ELF-1 (cell line): ENCODE data around the gene IL16.

Source experiments
- DNase-seq: peaks from one replicate; pipeline ENCODE4 v3.0.0-alpha.2; 2016; ENCODE audit warnings: low read depth, low spot score

IL16 gene

DNA sequence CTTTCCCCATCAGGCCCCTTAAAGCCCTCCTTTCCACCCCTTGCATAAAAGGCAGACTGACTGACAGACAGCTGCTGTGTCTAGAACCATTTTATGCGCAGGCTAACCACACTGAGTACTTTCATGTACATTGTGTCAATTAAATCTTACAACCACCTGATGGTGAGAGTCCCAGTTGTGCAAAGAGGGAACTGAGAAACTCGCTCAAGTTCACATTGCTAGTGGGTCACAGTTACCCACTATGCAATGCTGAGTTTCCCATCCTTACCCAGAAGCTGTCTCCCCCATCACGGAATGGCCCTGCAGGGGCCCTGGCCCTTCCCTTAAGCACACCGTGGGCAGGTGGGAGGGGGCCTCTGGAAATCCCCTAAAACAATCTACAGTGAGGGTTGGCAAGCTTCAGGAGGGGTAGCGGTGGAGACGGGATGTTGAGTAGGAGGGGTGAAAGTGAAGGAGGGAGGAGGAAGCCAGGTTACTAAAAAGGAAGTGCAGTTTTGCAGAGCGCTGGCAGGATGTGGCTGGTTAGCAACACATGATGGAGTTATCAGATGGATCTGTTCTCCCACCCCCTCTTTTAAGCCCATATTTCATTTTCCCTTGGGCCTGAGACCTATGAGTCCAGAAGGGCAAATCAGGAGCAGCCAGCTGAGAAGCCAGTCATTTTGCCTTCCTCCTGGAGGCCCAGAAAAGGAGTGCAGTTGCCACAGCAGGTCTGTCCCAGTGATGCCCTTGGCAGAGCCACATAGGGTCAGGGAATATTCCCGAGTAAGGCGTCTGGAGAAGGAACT is 97.2 kb downstream of the IL16 start:
- no peak for DNase-seq

- no peak for DNase-seq
Observed at GRCh38 chr15:81294516-81294880, 97.8 kb downstream of the IL16 start.

DNA sequence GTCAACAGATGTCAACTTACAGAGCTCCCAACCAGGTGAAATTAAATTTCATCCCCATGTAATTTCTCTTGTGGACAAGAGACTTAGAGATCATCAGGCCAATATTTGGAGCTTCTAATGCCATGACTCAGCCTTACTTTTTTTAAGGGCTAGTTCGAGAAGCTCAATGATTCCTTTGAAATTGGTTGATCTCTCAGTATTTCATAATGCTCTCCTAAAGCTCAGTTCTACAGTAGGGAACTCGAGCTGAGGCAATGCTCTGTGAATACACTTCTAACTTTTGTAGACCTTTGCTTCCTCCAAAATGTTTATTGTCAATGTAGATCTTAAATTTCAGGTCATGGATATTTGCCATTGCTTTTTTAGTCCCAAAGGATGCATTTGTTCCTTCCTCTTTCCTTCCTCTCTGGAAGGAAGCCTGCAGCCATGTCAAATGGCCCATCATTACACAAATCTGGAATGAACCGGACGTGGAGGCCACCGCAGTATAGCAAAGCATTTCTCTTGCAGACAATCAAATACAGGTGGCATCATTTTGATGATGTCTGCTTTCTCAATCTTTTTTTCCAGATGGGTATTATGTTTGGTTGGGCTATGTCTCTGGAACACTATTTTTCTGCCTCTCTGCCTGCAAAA is 98.9 kb downstream of the IL16 start:
- no peak for DNase-seq

DNA sequence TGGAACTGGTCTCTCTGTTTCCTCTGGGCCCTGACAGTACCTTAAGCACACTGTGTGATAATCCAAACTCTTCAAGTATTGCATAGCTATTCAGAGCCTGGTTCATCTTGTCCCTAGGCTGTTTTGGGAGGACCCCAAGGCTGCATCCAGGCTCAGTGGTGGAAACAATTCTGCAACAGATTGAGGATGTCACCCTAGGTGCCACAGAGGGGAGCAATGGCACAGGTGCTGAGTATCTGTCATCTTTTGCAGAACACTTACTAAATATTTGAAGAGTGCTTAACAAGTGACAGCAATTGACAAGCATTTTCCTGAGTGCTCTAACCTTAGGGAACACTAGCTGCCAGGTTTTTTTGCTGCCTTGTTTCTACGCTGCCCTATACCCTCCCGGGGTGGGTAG is 99.5 kb downstream of the IL16 start:
- no peak for DNase-seq

GRCh38 chr15:81296673-81297072 is 100.0 kb downstream of the IL16 start:
- DNase-seq, result no peak

GRCh38 chr15:81297147-81297572 is 100.5 kb downstream of the IL16 start:
- no peak for DNase-seq

GRCh38 chr15:81297603-81298575 is 101.2 kb downstream of the IL16 start:
- no peak for DNase-seq

DNA sequence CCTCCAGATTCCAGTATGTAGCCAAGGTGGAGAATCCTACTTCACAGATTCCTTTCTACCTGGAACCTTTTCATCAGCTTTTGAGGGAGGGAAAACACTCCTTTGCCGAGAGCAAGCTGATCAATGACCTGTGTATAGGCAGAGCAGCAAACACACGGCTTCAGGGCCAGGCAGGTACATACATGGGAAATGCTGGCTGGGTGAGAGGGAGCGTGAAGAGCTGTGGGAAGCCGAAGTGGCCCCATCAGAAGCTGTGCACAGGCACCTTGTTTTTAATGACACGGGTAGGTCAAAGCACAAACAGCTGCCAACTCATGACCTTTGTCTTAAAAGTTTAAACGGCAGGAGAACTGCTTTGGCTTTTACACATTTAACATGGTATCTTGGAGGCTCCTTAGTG is 101.9 kb downstream of the IL16 start:
- no peak for DNase-seq

DNA sequence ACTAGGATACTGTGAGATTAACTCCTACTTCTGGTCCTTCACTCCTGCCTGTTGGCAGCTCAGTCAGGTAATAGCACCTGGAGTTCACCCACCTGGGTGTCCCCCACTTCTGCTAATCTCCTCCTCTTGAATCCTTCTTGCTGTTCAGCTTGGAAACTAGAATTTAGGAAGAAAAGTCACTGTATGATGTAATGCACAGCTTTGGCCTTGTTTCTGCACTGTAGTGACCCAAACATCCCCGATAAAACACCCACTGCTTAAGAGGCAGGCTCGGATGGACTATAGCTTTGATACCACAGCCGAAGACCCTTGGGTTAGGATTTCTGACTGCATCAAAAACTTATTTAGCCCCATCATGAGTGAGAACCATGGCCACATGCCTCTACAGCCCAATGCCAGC is 102.5 kb downstream of the IL16 start:
- DNase-seq, result no peak

- no peak for DNase-seq
Observed at GRCh38 chr15:81299630-81300273, 103.1 kb downstream of the IL16 start.

DNA sequence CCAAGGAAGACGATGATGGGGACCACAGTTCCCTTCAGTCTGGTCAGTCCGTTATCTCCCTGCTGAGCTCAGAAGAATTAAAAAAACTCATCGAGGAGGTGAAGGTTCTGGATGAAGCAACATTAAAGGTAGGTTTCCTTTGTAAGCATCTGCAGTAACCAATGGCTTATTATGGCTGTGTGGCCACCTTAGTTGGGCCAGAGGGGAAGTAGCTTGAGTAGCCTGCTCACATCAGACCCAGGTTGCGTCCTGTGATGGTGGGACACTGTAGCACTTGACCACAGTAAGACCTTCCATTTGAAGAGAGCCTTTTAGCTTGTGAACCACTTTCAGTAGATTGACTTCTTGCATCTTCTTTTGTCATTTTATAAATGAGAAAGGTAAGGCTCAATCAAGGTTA is 104.7 kb downstream of the IL16 start:
- DNase-seq, result no peak

- DNase-seq, result no peak
Observed at GRCh38 chr15:81301815-81302399, 105.2 kb downstream of the IL16 start.

GRCh38 chr15:81302701-81303109 is 106.0 kb downstream of the IL16 start:
- DNase-seq, result no peak

DNA sequence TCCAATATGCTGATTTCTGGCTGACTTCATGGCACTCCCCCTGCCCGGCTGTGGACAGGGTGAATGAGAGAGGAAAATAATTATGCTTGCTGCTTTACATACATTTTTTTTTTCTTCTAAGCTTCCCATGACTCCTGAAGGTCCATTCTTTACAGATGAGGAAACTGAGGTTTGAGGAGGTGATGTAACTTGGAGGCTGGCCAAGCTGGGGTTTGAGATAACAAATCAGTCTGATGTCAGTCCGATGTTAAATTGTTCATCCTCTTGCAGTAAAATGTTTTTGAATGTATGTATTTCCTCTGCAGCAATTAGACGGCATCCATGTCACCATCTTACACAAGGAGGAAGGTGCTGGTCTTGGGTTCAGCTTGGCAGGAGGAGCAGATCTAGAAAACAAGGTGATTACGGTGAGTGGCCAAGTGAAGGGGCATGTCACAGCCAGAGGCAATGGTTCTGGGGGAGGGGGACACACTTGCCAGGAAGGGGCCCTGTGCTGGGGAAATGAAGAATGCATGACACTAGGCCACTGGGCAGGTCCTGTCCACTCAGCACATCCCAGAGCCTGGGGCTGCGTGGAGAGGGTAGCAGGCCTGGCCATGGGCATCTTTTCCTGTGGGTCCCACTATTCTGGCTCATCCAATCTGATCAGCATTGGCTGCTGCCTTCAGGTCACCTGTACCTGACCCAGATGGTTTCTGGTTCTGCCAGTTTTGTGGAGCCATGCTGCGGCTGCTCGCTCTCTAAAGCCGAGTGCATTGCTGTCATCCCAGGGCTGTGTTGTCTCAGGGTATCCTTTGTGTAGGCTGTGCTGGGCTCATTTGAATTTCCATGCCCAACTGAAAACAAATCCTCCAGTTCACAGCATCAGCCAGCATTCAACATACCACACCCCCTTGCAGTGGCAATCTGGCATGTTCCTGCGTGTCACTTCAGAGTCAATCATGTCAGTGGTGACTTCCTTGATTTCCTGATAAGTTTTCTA is 106.9 kb downstream of the IL16 start:
- DNase-seq, result peak; percentile 83

DNA sequence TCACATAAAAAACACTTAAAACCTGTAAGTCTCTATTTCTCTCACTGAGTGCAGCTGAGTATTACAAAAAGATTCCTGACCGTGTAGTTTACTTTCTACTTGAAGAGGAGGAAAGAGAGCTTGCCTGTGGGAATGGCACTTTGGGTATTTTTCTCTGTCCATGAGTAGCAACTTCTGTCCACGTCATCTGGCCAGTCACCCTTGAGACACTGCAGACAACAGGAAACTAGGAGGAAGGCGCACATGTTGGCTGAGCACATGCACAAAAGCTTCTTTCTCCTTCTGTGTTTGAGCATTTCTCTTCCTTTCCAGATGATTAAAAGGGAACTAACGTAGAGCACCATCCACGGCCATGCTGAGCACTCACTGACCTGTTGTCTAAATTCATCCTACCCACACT is 107.5 kb downstream of the IL16 start:
- peak; percentile 14 for DNase-seq

DNA sequence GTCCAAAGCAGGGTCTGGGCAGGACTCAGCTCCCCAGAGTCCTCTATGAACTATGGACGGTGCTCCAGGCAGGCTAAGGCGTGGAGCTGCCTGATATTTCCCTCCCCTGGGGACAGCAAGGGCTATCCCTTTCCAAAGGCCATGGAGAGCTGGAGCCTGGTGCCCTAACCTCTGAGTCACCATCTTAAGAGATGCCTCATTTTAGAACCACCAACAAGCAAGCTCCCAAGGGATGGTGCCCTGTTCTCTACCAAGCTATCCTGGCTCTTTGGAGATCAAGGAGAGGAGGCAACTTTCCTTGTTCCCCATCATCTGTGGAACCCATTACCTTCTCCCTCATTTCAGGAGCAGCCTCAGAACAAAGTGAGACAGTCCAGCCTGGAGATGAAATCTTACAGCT is 111.6 kb downstream of the IL16 start:
- DNase-seq, result no peak

DNA sequence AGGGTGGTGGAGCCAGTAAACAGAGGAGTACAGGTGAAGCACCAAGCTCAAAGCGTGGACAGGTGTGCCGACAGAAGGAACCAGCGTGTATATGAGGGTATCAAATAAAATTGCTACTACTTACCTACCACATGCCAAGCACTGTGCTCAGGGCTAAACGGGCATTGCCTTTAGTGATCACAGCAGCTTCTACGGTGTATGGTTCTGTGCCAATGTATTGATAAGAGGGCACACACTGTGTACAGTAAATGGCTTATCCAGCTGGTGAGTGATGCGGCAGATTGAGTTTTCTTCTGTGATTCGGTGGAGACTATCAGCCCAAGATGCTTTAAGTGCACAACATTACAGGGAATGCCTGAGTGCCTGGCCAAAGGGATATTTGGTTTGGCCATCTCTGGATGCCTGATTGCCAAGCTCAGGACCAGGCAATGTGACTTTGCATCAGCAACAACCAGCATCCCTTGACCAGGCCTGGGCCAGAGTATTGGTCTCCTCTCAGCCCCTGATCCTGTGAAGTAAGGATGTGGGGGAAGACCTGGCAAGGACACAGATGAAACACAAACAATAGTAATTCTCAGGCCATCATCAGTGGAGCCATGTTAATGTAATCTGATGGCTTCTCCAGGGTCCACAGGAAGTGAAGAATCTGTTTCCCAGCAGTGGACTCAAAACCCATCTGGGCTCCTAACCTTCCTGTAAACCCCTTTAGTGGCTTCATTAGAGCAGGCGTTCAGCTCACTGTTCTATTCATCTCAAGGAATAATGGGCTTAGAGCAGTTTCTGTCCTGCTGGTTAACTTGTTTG is 113.2 kb downstream of the IL16 start:
- no peak for DNase-seq

DNA sequence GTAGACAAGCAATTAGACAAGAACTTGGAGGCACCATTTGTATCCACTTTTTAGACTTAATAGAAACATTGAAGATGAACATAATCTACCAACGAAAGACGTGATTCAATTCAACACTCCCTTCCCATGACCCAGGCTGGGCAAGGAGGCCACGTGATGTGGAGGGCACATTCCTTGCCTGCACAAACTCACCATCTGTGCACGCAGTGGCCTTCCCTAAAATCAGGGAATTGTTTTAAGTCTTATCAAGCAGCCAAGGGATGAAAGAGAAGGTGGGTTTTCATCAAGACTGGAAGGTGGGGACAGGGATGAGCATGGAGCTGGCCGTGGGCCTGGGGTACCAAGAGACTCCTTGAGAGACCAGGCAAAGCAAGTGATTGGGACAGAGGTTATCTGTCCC is 113.8 kb downstream of the IL16 start:
- no peak for DNase-seq

DNA sequence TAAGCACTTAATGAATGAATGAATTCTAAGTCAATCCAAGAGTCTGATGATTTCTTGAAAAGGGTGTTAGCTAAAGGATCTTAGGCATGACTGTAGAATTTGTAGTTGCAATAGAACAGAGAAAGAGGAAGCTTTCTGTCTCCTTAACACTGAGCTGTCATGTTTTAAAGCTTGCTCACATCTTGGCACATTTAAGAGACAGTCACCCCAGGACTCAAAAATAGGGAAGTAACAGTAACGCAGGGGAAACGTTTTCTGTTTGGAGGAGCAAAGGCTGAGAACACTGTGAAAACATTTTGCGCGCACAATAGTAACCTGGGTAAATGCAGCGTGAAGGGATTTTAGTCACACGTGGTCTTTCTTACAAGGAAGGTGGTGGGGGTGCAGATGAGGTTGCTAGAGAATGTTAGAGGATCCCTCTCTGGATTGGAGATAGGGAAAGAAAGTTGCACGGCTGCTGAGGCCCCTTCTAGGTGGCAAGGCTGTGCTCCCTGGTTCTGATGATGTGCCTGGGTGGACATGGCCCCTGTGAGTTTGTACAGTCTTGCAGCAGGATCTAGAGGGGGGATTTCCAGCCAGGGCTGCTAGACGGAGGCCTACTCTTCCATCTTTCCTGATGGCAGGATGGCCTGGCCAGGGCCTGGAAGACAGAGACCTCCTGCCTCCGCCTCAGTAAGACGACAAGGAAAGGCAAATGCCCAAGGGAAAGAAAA is 115.2 kb downstream of the IL16 start:
- DNase-seq, result no peak
